Measurements from ENCODE around the gene OR5C1. TPM values are rescaled to one million over a fixed set of nuclear protein-coding genes. Genes with fewer than 3 reads are reported as not detected.
A peak's percentile ranks its signal among the peaks of the same experiment; 100 is the strongest.
"Not testable (repeated sequence)": the region's sequence is repeated elsewhere in the genome, so short reads cannot be mapped to it uniquely, and the experiment has no call there.

Gene OR5C1
- total RNA-seq, 1 donor from 2014 or later = not detected

GRCh38 chr9:122819791-122820489, 31.2 kb downstream of the OR5C1 start:
- no peak for DNase-seq
- intact Hi-C loops (cut with micrococcal nuclease) = loop anchor here (10.0 kb wide), 1 partner anchor 325 kb away; no protein-coding TSS in a partner anchor
- Mint-ChIP-seq H3K4me1 (peaks cover 31% of the 10 kb centered on the region), H3K27me3 (no peaks in the 10 kb centered on the region), H3K4me3 (no peak overlapping the region), H3K9me3 (no peaks in the 10 kb centered on the region), H3K27ac (no peak overlapping the region), H3K36me3 (ENCODE audit: low read depth) (peaks cover 41% of the 10 kb centered on the region)

GRCh38 chr9:122820490-122820845, 31.7 kb downstream of the OR5C1 start:
- no peaks in the 10 kb centered on the region for H3K9me3 Mint-ChIP-seq
- no peak overlapping the region for H3K4me3 Mint-ChIP-seq
- DNase-seq = no peak
- peaks cover 30% of the 10 kb centered on the region for H3K4me1 Mint-ChIP-seq
- intact Hi-C loops (cut with micrococcal nuclease) = no loop called here
- no peak overlapping the region for H3K27ac Mint-ChIP-seq
- H3K36me3 Mint-ChIP-seq (ENCODE audit: low read depth) = peaks cover 41% of the 10 kb centered on the region
- no peaks in the 10 kb centered on the region for H3K27me3 Mint-ChIP-seq

GRCh38 chr9:122821278-122821943, 32.7 kb downstream of the OR5C1 start:
- H3K9me3 Mint-ChIP-seq = no peaks in the 10 kb centered on the region
- DNase-seq = no peak
- H3K4me3 Mint-ChIP-seq = no peak overlapping the region
- peaks cover 27% of the 10 kb centered on the region for H3K4me1 Mint-ChIP-seq
- no peaks in the 10 kb centered on the region for H3K27me3 Mint-ChIP-seq
- H3K27ac Mint-ChIP-seq = peak overlapping the region; percentile 9
- H3K36me3 Mint-ChIP-seq (ENCODE audit: low read depth) = peaks cover 43% of the 10 kb centered on the region
- intact Hi-C loops (cut with micrococcal nuclease) = no loop called here

- H3K27me3 Mint-ChIP-seq = no peaks in the 10 kb centered on the region
- intact Hi-C loops (cut with micrococcal nuclease) = no loop called here
- no peak overlapping the region for H3K4me3 Mint-ChIP-seq
- H3K27ac Mint-ChIP-seq = peak overlapping the region; percentile 9
- peaks cover 28% of the 10 kb centered on the region for H3K4me1 Mint-ChIP-seq
- peaks cover 46% of the 10 kb centered on the region for H3K36me3 Mint-ChIP-seq (ENCODE audit: low read depth)
- DNase-seq = no peak
- H3K9me3 Mint-ChIP-seq = no peaks in the 10 kb centered on the region
Measured at GRCh38 chr9:122822056-122822455, 33.3 kb downstream of the OR5C1 start.

- intact Hi-C loops (cut with micrococcal nuclease) = no loop called here
Measured at GRCh38 chr9:122822938-122823337, 34.2 kb downstream of the OR5C1 start.

GRCh38 chr9:122827761-122828093, 39.0 kb downstream of the OR5C1 start:
- Mint-ChIP-seq H3K9me3 (no peaks in the 10 kb centered on the region), H3K27ac (peak overlapping the region; percentile 94), H3K27me3 (no peaks in the 10 kb centered on the region), H3K36me3 (ENCODE audit: low read depth) (peaks cover 24% of the 10 kb centered on the region), H3K4me3 (peak overlapping the region; percentile 93), H3K4me1 (peaks cover 23% of the 10 kb centered on the region)
- intact Hi-C loops (cut with micrococcal nuclease) = loop anchor here (1.0 to 5.0 kb wide), 6 partner anchors 19 to 525 kb away; partner anchors contain the start of genes RABGAP1, RC3H2 and ZBTB26
- no peak for DNase-seq

More at GRCh38 chr9:122822938-122823337, 34.2 kb downstream of the OR5C1 start:
- H3K4me3 Mint-ChIP-seq = no peak overlapping the region
- peaks cover 31% of the 10 kb centered on the region for H3K4me1 Mint-ChIP-seq
- H3K36me3 Mint-ChIP-seq (ENCODE audit: low read depth) = peaks cover 47% of the 10 kb centered on the region
- H3K27me3 Mint-ChIP-seq = no peaks in the 10 kb centered on the region
- H3K9me3 Mint-ChIP-seq = no peaks in the 10 kb centered on the region
- no peak overlapping the region for H3K27ac Mint-ChIP-seq
- DNase-seq = no peak

GRCh38 chr9:122828965-122829284, 40.2 kb downstream of the OR5C1 start:
- not testable (repeated sequence) for H3K9me3 Mint-ChIP-seq, H3K27me3 Mint-ChIP-seq, DNase-seq
- Mint-ChIP-seq H3K27ac (peak overlapping the region; percentile 94), H3K4me3 (peak overlapping the region; percentile 93), H3K4me1 (peaks cover 23% of the 10 kb centered on the region), H3K36me3 (ENCODE audit: low read depth) (peaks cover 18% of the 10 kb centered on the region)
- intact Hi-C loops (cut with micrococcal nuclease) = loop anchor here (1.0 to 5.0 kb wide), 5 partner anchors 76 to 523 kb away; partner anchors contain the start of genes RABGAP1, RC3H2 and ZBTB26

GRCh38 chr9:122832194-122832593, 43.5 kb downstream of the OR5C1 start:
- intact Hi-C loops (cut with micrococcal nuclease) = no loop called here
- H3K4me1 Mint-ChIP-seq = peaks cover 20% of the 10 kb centered on the region
- no peak overlapping the region for H3K27ac Mint-ChIP-seq

GRCh38 chr9:122835313-122835731, 46.6 kb downstream of the OR5C1 start:
- Mint-ChIP-seq H3K27me3 (no peaks in the 10 kb centered on the region), H3K4me1 (peaks cover 18% of the 10 kb centered on the region), H3K4me3 (peak overlapping the region; percentile 68), H3K9me3 (no peaks in the 10 kb centered on the region), H3K36me3 (ENCODE audit: low read depth) (no peaks in the 10 kb centered on the region), H3K27ac (peak overlapping the region; percentile 81)
- intact Hi-C loops (cut with micrococcal nuclease) = no loop called here
- peak; percentile 76 for DNase-seq

More at GRCh38 chr9:122832194-122832593, 43.5 kb downstream of the OR5C1 start:
- DNase-seq = no peak
- H3K36me3 Mint-ChIP-seq (ENCODE audit: low read depth) = peaks cover under 1% of the 10 kb centered on the region
- no peaks in the 10 kb centered on the region for H3K9me3 Mint-ChIP-seq
- no peak overlapping the region for H3K4me3 Mint-ChIP-seq
- H3K27me3 Mint-ChIP-seq = no peaks in the 10 kb centered on the region

- H3K27me3 Mint-ChIP-seq = no peaks in the 10 kb centered on the region
- no peak for DNase-seq
- intact Hi-C loops (cut with micrococcal nuclease) = no loop called here
- no peak overlapping the region for H3K4me3 Mint-ChIP-seq
- no peak overlapping the region for H3K27ac Mint-ChIP-seq
- H3K4me1 Mint-ChIP-seq = peaks cover 17% of the 10 kb centered on the region
- no peaks in the 10 kb centered on the region for H3K9me3 Mint-ChIP-seq
- H3K36me3 Mint-ChIP-seq (ENCODE audit: low read depth) = no peaks in the 10 kb centered on the region
Measured at GRCh38 chr9:122837266-122837850, 48.6 kb downstream of the OR5C1 start.

GRCh38 chr9:122838441-122838840, 49.7 kb downstream of the OR5C1 start:
- H3K36me3 Mint-ChIP-seq (ENCODE audit: low read depth); DNase-seq; H3K27me3 Mint-ChIP-seq; H3K27ac Mint-ChIP-seq; H3K4me3 Mint-ChIP-seq; intact Hi-C loops (cut with micrococcal nuclease); H3K9me3 Mint-ChIP-seq: not testable (repeated sequence)
- H3K4me1 Mint-ChIP-seq = peaks cover 17% of the 10 kb centered on the region

Other genes starting within 250 kb of the OR5C1 start
- gene OR1N2, start 235.8 kb upstream of the OR5C1 start, total RNA-seq = not detected in 2 replicates
- not detected in 2 replicates for gene OR1L8, start 205.5 kb upstream of the OR5C1 start, total RNA-seq
- gene OR1Q1, start 174.2 kb upstream of the OR5C1 start, total RNA-seq = not detected in 2 replicates
- gene OR1B1, start 131.3 kb upstream of the OR5C1 start, total RNA-seq = not detected in 2 replicates
- gene OR1L1, start 127.2 kb upstream of the OR5C1 start, total RNA-seq = not detected in 2 replicates
- gene OR1L3, start 113.8 kb upstream of the OR5C1 start, total RNA-seq = not detected in 2 replicates
- gene OR1L4, start 64.9 kb upstream of the OR5C1 start, total RNA-seq = not detected in 2 replicates
- gene OR1L6, start 46.6 kb upstream of the OR5C1 start, total RNA-seq = not detected in 2 replicates
- not detected in 2 replicates for gene OR1K1, start 11.2 kb downstream of the OR5C1 start, total RNA-seq
- gene PDCL, start 39.7 kb downstream of the OR5C1 start, total RNA-seq = 21.1 TPM in 2 replicates
- 39.7 and 40.2 TPM in 2 replicates for gene RC3H2, start 116.4 kb downstream of the OR5C1 start, total RNA-seq
- 10.7 and 11.6 TPM in 2 replicates for gene ZBTB6, start 124.4 kb downstream of the OR5C1 start, total RNA-seq
- 8.4 and 8.9 TPM in 2 replicates for gene ZBTB26, start 142.6 kb downstream of the OR5C1 start, total RNA-seq
- gene RABGAP1, start 152.1 kb downstream of the OR5C1 start, total RNA-seq = 23.9 and 25.7 TPM in 2 replicates
- gene GPR21, start 244.7 kb downstream of the OR5C1 start, total RNA-seq = 0.86 and 1.0 TPM in 2 replicates